Measurements from ENCODE around the gene C1orf21.

C1orf21 gene

DNA sequence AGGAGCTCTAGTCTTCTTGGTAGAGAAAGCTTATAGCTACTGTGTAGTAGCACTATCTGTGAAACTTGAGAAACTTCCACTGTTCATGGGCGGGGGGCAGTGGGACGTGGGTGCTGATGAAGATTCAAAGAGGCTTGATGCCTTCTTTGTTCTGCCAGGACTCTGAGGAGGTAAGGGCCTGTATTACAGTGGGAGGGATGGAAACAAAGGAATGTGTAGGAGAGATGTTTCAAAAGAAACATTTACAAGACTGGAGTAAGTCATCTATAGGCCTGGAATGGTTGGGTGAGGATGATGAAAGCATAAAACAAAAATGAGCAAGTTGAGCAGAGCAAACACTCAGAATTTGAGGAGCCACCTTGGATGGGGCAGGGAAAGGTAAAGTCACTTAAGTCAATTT is 89.4 kb downstream of the C1orf21 start:
- no peak overlapping the region for H3K27ac Mint-ChIP-seq
- H3K36me3 Mint-ChIP-seq (ENCODE audit: insufficient read depth), result peaks cover 8% of the 10 kb centered on the region
- ATAC-seq (replicated peaks), result no peak
- peaks cover 2 to 26% of the 10 kb centered on the region in 2 donors for H3K4me1 Mint-ChIP-seq (ENCODE audit: low read depth in 2 of 2)
- no peak for DNase-seq
- H3K9me3 Mint-ChIP-seq, result peaks cover 0 to 2% of the 10 kb centered on the region in 2 donors
- H3K27me3 Mint-ChIP-seq, result no peaks in the 10 kb centered on the region
- no peak overlapping the region for H3K4me3 Mint-ChIP-seq

DNA sequence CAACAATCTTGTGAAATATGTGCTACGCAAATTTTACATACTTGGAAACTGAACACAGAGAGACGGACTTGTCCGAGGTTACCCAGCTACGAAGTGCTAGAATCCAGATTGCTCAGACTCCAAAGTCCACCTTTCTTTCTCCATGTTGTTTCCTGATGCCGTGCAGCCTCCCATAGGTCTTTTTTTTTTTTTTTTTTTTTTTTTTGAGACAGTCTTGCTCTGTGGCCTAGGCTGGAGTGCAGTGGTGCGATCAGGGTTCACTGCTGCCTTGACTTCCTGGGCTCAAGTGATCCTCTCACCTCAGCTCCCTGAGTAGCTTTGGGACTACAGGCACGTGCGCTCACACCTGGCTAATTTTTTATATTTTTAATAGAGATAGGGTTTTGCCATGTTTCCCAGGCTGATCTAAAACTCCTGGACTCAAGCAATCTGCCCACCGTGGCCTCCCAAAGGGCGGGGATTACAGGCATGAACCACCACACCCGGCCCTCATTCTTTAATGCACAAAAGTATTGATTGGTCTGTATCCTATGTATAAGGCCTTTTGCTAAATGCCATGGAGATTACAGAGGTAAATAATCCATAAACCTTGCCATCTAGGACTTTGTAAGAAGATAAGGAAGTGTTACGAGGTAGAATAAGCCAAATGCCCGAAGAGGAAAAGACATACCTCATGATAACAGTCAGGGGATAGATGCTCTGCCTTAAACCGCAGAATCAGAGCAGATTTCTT is 92.8 kb downstream of the C1orf21 start:
- no peak for ATAC-seq (replicated peaks)
- peaks cover 8% of the 10 kb centered on the region for H3K36me3 Mint-ChIP-seq (ENCODE audit: insufficient read depth)
- H3K4me3 Mint-ChIP-seq, result no peak overlapping the region
- DNase-seq, result no peak
- peaks cover 0 to 2% of the 10 kb centered on the region in 2 donors for H3K9me3 Mint-ChIP-seq
- no peaks in the 10 kb centered on the region for H3K27me3 Mint-ChIP-seq
- H3K4me1 Mint-ChIP-seq (ENCODE audit: low read depth in 2 of 2), result peaks cover 4 to 27% of the 10 kb centered on the region in 2 donors
- H3K27ac Mint-ChIP-seq, result no peak overlapping the region

DNA sequence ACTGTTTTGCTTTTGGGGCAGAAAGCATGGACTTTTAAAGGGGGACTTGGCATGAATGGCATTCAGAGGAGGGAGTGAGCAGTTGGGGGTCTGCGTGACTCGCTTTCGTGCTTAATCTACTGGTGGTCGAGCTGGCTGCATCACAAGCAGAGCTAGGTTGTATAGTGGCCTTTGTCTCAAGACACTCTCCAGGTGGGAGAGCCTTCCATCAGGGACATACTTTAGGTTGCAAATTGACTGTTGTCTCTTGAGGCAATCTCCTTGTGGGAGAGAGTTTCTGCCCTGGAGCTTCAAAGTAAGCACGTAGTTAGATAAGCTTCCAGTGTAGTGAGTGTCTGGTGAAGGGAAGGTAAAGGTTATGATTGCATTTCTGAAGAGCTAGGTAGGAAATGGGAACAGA is 93.9 kb downstream of the C1orf21 start:
- DNase-seq (no peak), ATAC-seq (replicated peaks) (no peak)
- H3K4me3 Mint-ChIP-seq, result no peak overlapping the region
- peaks cover 8 to 29% of the 10 kb centered on the region in 2 donors for H3K4me1 Mint-ChIP-seq (ENCODE audit: low read depth in 2 of 2)
- H3K27me3 Mint-ChIP-seq, result no peaks in the 10 kb centered on the region
- H3K36me3 Mint-ChIP-seq (ENCODE audit: insufficient read depth), result peaks cover 8% of the 10 kb centered on the region
- no peak overlapping the region for H3K27ac Mint-ChIP-seq
- no peaks in the 10 kb centered on the region for H3K9me3 Mint-ChIP-seq

DNA sequence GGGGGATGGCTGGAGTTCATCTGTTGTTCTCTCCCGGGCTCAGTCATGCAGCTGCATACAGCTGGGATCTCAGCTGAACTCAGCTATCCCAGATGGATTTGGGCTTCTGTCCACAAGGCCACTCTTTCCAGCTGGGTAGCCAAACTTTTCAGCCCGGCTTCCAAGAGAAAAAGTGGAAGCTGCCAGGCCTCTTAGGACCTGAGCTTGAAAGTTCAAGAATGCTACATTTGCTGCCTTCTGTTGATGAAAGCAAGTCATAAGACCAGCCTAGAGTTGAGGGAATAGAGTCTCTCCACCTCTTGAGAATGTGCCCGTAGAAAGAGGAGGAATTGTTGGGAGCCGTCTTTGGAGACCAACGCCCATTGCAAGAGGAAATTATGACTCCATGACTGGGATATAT is 95.3 kb downstream of the C1orf21 start:
- peaks cover 9 to 30% of the 10 kb centered on the region in 2 donors for H3K4me1 Mint-ChIP-seq (ENCODE audit: low read depth in 2 of 2)
- H3K27ac Mint-ChIP-seq, result no peak overlapping the region
- peaks cover 8% of the 10 kb centered on the region for H3K36me3 Mint-ChIP-seq (ENCODE audit: insufficient read depth)
- H3K27me3 Mint-ChIP-seq, result no peaks in the 10 kb centered on the region
- no peak for ATAC-seq (replicated peaks)
- H3K4me3 Mint-ChIP-seq, result no peak overlapping the region
- no peak for DNase-seq
- no peaks in the 10 kb centered on the region for H3K9me3 Mint-ChIP-seq

DNA sequence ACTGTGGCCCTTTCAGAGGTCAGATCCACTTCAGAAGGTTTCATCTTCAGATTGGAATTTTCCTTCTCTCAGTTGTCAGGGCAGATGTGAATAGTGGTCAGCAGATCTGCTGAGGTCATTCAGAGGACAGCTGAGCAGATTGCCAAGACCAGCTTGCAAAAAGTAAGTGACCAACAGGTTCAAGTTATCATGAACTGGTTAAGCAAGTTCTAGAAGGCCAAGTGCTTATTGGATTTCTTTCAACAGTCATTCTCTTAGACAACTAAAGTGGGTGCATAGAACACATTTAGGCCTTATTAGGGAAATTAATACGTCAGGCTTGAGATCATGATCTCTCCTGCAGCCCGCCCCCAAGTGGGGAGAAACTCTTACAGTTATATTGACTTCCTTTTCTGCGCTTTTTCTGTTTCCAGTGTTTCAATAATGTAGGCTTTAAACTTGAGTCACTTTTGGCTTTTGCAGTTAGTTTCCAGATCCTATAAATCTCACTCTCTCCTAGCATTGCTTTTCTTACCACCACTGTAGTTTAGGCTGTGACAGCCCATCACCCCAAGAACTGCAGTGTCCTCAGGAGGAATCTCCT is 96.4 kb downstream of the C1orf21 start:
- no peak for DNase-seq
- no peak overlapping the region for H3K4me3 Mint-ChIP-seq
- peaks cover 8% of the 10 kb centered on the region for H3K36me3 Mint-ChIP-seq (ENCODE audit: insufficient read depth)
- no peak overlapping the region for H3K27ac Mint-ChIP-seq
- no peaks in the 10 kb centered on the region for H3K27me3 Mint-ChIP-seq
- H3K9me3 Mint-ChIP-seq, result no peaks in the 10 kb centered on the region
- no peak for ATAC-seq (replicated peaks)
- peaks cover 9 to 29% of the 10 kb centered on the region in 2 donors for H3K4me1 Mint-ChIP-seq (ENCODE audit: low read depth in 2 of 2)

DNA sequence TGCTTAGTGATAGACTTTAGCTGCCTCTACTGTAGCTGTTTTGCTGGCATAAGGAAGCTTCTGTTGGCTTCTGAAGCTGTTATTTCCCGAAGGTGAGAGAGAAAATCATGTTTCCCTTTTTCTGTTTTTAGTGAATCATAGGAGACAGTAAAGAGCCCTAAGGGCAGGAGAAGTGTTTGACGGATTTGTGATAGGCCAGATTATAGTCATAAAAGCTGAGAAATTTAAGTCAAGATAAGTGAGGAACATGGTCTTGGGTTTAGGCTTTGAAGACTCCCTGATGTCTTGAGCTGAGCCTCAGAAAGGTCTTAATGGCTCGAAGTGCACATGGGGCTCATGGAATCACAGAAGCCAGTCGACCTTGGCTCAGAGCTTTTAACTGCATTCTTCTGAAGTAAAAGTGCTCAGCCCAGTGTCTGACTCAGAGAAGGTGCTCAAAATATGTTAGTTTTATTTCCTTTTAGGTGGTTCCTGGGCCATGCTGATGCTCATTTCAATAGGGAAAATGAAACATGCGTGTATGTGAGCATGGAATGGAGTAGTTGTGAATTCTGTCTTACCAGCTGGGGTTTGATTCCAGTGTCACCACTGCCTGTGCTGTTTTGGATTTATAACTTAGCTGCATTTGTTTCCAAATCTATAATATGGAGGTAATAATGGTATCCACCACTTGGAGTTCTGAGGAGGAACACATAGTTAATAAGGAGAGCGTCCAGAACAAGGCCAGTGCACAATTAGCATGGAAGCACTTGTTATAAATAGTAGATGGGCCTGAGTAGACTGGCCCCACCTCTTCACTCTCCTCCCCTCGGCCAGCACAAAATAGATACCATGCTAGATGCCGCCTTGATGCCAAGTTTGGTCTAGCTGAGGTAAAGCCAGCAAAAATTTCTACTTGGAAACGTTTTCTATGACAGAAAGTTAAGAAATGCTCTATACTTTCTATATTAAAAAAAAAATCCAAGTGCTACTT is 99.2 kb downstream of the C1orf21 start:
- no peak for ATAC-seq (replicated peaks)
- Mint-ChIP-seq H3K27me3 (no peaks in the 10 kb centered on the region), H3K36me3 (ENCODE audit: insufficient read depth) (no peaks in the 10 kb centered on the region), H3K27ac (peak overlapping the region; percentile 38 to 87), H3K9me3 (no peaks in the 10 kb centered on the region), H3K4me1 (ENCODE audit: low read depth in 2 of 2) (peaks cover 9 to 35% of the 10 kb centered on the region in 2 donors), H3K4me3 (no peak overlapping the region)
- DNase-seq, result no peak

DNA sequence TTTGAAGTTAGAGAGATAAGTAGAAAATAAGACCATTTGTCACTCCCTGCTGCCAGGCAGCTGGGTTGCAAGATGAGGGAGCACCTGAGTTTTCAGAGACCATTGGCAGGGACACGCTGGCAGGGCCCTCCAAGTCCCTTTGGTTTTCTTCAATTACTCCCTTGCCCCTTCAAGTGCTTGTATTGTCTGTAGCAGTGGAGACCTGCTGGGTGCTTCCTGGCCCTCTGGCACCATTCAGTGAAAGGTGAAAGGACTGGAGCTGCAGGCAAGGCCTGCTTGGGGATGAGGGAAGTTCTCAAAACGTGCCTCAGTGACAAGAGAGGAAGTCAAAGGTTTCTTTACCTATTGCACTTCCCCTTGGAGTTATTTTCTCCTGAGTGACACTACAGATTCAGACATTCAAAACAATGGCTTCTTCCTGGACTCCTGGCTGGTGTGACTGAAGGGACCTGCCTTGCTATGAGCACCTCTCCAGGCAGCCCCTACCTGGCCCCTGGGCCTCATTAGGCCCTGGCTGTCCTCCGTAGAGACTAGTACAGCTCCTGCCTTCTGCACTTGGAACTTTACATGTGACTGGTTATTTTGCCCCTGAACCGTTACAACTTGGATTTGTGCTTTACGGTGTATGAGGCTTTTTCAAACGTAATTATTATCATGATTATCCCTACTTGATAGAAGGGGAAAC is 100.1 kb downstream of the C1orf21 start:
- H3K27me3 Mint-ChIP-seq, result no peaks in the 10 kb centered on the region
- H3K9me3 Mint-ChIP-seq, result no peaks in the 10 kb centered on the region
- ATAC-seq (replicated peaks), result no peak

DNA sequence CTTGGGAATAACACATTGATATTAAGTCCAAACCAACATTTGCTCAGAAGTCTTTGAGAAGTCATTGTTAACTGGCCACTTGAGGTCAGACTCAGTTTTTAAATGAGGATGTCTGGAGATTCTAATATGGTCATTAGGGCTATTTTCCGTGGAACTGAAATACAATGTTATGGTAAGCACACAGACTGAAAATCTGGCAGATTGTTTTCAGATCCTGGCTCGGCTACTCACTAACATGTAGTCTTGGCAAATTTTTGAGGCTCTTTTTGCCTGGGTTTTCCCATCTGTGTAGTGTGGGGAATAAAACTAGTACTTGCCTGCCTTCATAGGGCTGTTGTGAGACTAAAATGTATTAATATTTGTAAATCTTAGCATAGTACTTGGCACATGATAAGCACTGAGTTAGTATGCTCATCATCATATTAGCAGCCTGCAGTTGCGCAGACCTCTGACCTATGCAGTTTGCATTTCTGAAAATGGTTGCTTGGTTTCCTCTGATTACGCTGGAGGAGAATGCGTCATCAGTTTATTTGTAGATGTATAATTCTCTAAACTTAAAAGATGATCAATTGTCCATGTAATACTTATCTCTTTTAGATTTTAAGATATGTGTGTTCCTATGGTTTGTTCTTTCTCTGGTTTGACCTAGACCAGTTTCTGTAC is 100.8 kb downstream of the C1orf21 start:
- Mint-ChIP-seq H3K36me3 (ENCODE audit: insufficient read depth) (no peaks in the 10 kb centered on the region), H3K27me3 (no peaks in the 10 kb centered on the region), H3K4me1 (ENCODE audit: low read depth in 2 of 2) (peaks cover 23 to 43% of the 10 kb centered on the region in 2 donors), H3K9me3 (no peaks in the 10 kb centered on the region), H3K27ac (peak overlapping the region in 1 of 2 donors; percentile 87), H3K4me3 (no peak overlapping the region)
- no peak for DNase-seq
- ATAC-seq (replicated peaks), result no peak

More for the DNA sequence above, 100.1 kb downstream of the C1orf21 start:
- Mint-ChIP-seq H3K4me1 (ENCODE audit: low read depth in 2 of 2) (peaks cover 16 to 35% of the 10 kb centered on the region in 2 donors), H3K4me3 (no peak overlapping the region), H3K27ac (peak overlapping the region; percentile 38 to 87), H3K36me3 (ENCODE audit: insufficient read depth) (no peaks in the 10 kb centered on the region)
- no peak for DNase-seq

DNA sequence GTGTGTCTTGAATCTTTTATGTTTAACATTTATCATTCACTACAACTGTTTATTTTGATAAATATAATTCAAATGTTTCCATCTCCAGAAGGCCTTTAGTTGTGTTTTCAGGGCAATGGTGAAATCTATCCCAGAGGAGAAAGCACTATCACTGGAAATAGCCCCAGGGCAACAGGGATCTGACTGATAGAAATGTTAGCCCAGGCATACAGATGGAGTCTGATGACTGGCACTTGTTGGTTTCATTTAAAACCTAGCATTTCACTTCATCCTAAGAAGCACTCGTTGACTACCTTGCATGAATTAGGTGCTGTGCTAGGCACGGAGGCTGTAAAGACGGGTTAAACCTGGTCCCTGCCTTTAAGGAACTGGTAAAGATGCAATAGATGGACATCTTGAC is 103.1 kb downstream of the C1orf21 start:
- Mint-ChIP-seq H3K27me3 (no peaks in the 10 kb centered on the region), H3K27ac (peak overlapping the region; percentile 91 to 92), H3K9me3 (no peaks in the 10 kb centered on the region), H3K4me3 (no peak overlapping the region), H3K4me1 (ENCODE audit: low read depth in 2 of 2) (peaks cover 27 to 48% of the 10 kb centered on the region in 2 donors), H3K36me3 (ENCODE audit: insufficient read depth) (no peaks in the 10 kb centered on the region)
- ATAC-seq (replicated peaks) (no peak), DNase-seq (no peak)

DNA sequence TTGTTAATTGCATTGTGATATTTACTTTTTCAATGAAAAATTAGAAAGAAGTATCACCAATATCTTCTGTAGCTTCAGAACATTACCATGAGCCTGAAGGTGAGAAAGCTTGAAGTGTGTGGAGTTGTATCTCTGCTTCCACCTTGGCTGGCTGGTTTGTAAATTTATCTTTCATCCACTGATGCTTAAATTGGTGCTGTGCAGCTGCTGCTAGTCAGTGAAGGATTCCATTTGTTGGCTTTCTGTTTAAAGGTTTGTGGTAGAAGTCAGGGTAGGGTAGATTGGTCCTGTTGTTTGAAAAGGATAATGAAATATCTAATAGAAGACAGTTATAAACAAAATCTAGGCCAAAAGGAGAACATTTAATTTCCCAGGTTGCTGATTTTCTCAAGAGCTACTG is 105.7 kb downstream of the C1orf21 start:
- H3K36me3 Mint-ChIP-seq (ENCODE audit: insufficient read depth), result peaks cover 3% of the 10 kb centered on the region
- peak overlapping the region; percentile 65 to 75 for H3K4me3 Mint-ChIP-seq
- H3K27me3 Mint-ChIP-seq, result no peaks in the 10 kb centered on the region
- ATAC-seq (replicated peaks) (no peak), DNase-seq (no peak)
- peaks cover 21 to 46% of the 10 kb centered on the region in 2 donors for H3K4me1 Mint-ChIP-seq (ENCODE audit: low read depth in 2 of 2)
- peak overlapping the region; percentile 91 to 92 for H3K27ac Mint-ChIP-seq
- no peaks in the 10 kb centered on the region for H3K9me3 Mint-ChIP-seq

DNA sequence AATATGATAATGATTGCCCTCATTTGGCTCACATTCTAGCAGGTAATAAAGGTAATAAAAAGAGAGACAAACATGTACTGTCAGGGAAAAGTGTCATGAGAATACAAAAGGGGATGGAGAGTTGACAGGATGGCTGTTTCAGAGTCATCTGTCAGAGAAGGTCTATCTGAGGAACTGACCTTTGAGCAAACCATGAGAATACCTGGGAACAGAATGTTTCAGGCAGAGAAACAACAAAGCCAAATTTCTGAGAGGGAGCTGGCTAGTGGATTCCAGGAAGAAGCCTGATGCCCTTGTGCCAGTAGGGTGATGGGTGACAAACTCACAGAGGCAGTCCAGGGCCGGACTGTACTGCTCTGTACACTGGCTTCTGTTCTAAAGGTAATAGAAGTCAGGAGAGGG is 107.2 kb downstream of the C1orf21 start:
- no peak overlapping the region for H3K4me3 Mint-ChIP-seq
- H3K27me3 Mint-ChIP-seq, result no peaks in the 10 kb centered on the region
- H3K36me3 Mint-ChIP-seq (ENCODE audit: insufficient read depth), result peaks cover 3% of the 10 kb centered on the region
- DNase-seq, result no peak
- H3K27ac Mint-ChIP-seq, result peak overlapping the region in 1 of 2 donors; percentile 72
- ATAC-seq (replicated peaks), result no peak
- no peaks in the 10 kb centered on the region for H3K9me3 Mint-ChIP-seq
- H3K4me1 Mint-ChIP-seq (ENCODE audit: low read depth in 2 of 2), result peaks cover 21 to 42% of the 10 kb centered on the region in 2 donors

DNA sequence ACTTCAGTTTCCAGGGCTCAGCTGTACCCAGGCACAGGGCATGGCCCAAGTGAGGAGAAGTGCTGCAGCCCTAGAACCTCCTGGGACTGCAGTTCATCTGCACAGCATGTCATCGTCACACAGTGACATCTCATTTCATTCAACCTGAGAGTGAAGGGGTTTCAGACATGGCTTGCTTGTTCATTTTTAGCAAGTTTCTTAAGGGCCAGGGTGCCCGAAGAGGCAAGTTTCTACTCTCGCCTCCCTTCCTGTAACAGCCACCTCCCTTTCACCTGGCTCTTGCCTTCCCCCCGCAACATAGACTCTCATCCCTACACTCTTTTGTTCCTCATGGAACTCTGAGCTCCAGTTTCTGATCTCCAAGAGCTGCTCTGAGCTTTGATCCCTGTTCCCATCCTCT is 108.1 kb downstream of the C1orf21 start:
- no peak for DNase-seq
- no peak overlapping the region for H3K4me3 Mint-ChIP-seq
- peaks cover 21 to 40% of the 10 kb centered on the region in 2 donors for H3K4me1 Mint-ChIP-seq (ENCODE audit: low read depth in 2 of 2)
- ATAC-seq (replicated peaks), result no peak
- no peaks in the 10 kb centered on the region for H3K27me3 Mint-ChIP-seq
- no peaks in the 10 kb centered on the region for H3K9me3 Mint-ChIP-seq
- H3K36me3 Mint-ChIP-seq (ENCODE audit: insufficient read depth), result peaks cover 3% of the 10 kb centered on the region
- H3K27ac Mint-ChIP-seq, result peak overlapping the region in 1 of 2 donors; percentile 67

Data from effector memory CD8-positive, alpha-beta T cell (primary cell).